ENCODE results near the gene CAMK1D.

- no peak for TF ChIP-seq CTCF (IDR thresholded peaks at IDR 0.05)
- no peak for TF ChIP-seq POLR2A (IDR thresholded peaks at IDR 0.05)
These were observed 95.8 kb downstream of the CAMK1D start for GRCh38 chr10:12444981-12445700.
